Right cardiac atrium (tissue), 5 donors: ENCODE results near the gene PSTPIP1. TPM values are rescaled to one million over a fixed set of nuclear protein-coding genes. Genes with fewer than 3 reads are reported as not detected.

Experiments
- ATAC-seq, 2 donors: fragments of 200-7000 bp; cut with Tn5 transposase; one replicate each; pipeline versions ENCODE4 v1.8.0 to v1.9.1; 2020; ENCODE audit warnings: moderate library complexity in 2 of 2, mild to moderate bottlenecking in 1 of 2
- DNase-seq, 3 donors: peaks; one replicate each; pipeline ENCODE4 v3.0.0-alpha.2; 2020
- H3K27ac ChIP-seq: one replicate; pipeline ENCODE4 v1.5.1; 2013; ENCODE audit warnings: mild to moderate bottlenecking, low read length, control low read depth, moderate library complexity
- H3K27me3 ChIP-seq: one replicate; pipeline ENCODE4 v1.6.1; 2013; ENCODE audit not compliant: control insufficient read depth, insufficient read depth
- H3K4me1 ChIP-seq: one replicate; pipeline ENCODE4 v1.6.1; 2013; ENCODE audit warnings: low read length; ENCODE audit not compliant: control insufficient read depth, insufficient read depth
- H3K4me3 ChIP-seq: one replicate; pipeline ENCODE4 v1.5.1; 2013; ENCODE audit warnings: low read length, control low read depth
- H3K9me3 ChIP-seq: one replicate; pipeline ENCODE4 v1.6.1; 2013; ENCODE audit warnings: low read length; ENCODE audit not compliant: control insufficient read depth
- WGBS: extraction: QIAGEN DNeasy Blood & Tissue Kit; methylation state at CpG from one replicate; pipeline ENCODE4 v1.1.7; 2013; 5-methylcytosine and 5-hydroxymethylcytosine counted together
- intact Hi-C, 4 donors: fragments of 100-400 bp; cut with DNase I; formaldehyde crosslinking; loops; one replicate each; pipeline versions ENCODE4 v1.11.0 to v1.14.0; 2022 to 2023
- polyA plus RNA-seq: library from polyadenylated mRNA; stranded (reverse); fragments of 200-250 nt; gene quantifications from one replicate; pipeline ENCODE4 v1.2.3, GENCODE V29; 2013
- total RNA-seq, 4 donors: library from RNA; stranded (reverse); fragmentation: NEBNext Ultra II Directional; extraction: Animal tissue kit (Norgen Biotek cat#: 25700); gene quantifications; one replicate each; pipeline ENCODE4 v1.2.1, GENCODE V29; 2021
- donor health status: healthy with polysubstance abuse.
- donor health status: DM: no; HTN: yes; CAD: no.
- donor health status: DM: no; HTN: no; CAD: no.
- donor health status: DM: no; HTN: yes; CAD: no; lungs with severe emphysema.
- donor health status: DM: yes; HTN: yes; CAD: no.

The PSTPIP1 gene
- total and polyA plus RNA-seq, 5 donors = 1.9 to 6.0 (median 5.0) TPM

DNA sequence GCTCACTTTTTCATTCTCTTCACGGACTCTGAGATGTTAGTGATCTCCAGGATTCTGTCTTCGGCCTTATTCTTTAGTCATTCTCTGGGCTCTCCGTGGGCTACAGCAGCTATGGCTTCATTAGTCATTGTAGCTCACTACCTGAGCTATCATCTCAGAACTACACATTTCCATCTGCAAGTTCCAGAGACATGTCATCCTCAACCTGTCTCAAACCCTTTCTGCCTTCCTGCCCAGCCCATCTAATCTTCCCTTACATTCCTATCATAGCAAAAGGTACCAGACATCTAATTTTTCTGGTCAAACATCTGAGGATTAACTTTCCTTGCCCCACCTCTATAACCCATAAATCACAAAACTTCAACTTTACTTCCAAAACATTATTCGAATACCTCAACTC, 62.8 kb downstream of the PSTPIP1 start:
- H3K4me3 ChIP-seq = no peak overlapping the region
- H3K27me3 ChIP-seq = no peaks in the 10 kb centered on the region
- H3K9me3 ChIP-seq = no peaks in the 10 kb centered on the region
- H3K4me1 ChIP-seq = peaks cover 13% of the 10 kb centered on the region
- no peak for ATAC-seq
- 92% methylated on average over 4 of the region's 4 CpGs for WGBS
- H3K27ac ChIP-seq = no peak overlapping the region
- intact Hi-C loops = no loop called here
- no peak for DNase-seq

DNA sequence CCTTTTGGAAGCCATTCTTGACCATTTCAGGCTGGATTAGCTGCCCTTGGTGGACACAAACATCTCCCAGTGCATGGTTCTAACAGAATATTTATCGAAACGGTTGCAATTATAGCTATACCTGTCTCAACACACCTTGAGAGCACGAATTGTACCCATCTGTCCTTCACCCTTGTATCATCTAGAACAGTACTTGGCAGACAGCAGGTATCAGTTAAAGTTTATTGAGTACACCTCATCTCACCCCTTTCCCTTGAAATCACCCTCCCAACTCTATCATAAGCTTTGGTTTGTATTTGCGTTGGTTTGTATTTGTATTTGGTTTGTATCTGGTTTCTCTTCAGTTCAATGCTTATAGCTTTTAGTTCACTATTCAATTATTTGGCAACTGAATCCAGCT, 63.5 kb downstream of the PSTPIP1 start:
- H3K4me1 ChIP-seq = peaks cover 13% of the 10 kb centered on the region
- ATAC-seq = no peak
- no peaks in the 10 kb centered on the region for H3K9me3 ChIP-seq
- intact Hi-C loops = no loop called here
- no peak for DNase-seq
- 93% methylated on average over 4 of the region's 4 CpGs for WGBS
- no peak overlapping the region for H3K27ac ChIP-seq
- H3K27me3 ChIP-seq = no peaks in the 10 kb centered on the region
- no peak overlapping the region for H3K4me3 ChIP-seq

DNA sequence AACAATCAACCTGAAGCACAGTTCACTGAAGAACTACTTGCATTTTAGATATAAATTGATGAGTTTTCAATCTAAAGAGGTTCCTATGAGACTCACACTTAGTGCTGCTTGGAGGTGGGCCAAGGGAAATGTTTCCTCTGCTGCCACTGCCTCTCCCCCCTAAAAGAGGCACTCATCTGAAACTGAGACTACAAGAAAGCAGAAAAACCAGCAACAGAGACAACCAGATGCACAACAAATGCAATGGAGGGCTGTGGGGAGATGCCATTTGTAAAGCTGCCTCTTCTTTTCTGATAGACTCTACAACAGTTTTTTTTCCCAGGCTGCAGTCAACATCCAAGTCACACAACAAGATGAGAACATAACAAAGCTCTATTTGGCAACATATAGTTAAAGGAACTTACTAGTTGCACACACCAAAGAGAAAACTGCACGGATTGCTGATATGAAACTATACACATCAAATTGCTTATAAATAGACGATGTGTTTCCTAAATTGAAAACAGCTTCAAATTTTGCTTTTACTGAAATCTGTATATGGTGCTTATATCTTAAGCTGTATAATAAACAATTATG, 64.9 kb downstream of the PSTPIP1 start:
- no peak overlapping the region for H3K27ac ChIP-seq
- no peak for DNase-seq
- H3K9me3 ChIP-seq = no peaks in the 10 kb centered on the region
- ATAC-seq = no peak
- H3K27me3 ChIP-seq = no peaks in the 10 kb centered on the region
- 4% methylated on average over 2 of the region's 2 CpGs for WGBS
- intact Hi-C loops = no loop called here
- peaks cover 11% of the 10 kb centered on the region for H3K4me1 ChIP-seq
- no peak overlapping the region for H3K4me3 ChIP-seq

DNA sequence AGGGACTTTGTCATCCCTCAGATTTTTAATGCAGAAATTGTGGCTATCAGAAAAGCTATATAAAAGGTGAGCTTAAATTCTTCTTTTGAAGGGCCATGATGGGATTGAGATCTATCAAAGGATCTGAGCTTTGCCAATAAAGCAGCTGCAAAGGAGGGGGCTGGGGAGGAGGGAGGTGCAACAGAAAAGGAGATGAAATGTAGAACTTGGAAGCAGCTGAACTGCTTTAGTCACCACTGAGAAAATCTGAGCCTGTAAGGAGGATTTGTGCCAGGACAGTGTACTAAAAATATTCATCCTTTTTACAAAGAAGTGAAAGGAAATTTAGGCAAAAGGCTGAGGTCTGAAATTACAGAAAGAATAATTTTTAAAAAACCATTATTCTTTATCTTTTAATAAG, 65.6 kb downstream of the PSTPIP1 start:
- H3K27ac ChIP-seq = no peak overlapping the region
- no peaks in the 10 kb centered on the region for H3K27me3 ChIP-seq
- H3K4me1 ChIP-seq = peaks cover 11% of the 10 kb centered on the region
- DNase-seq (peak in 2 of 3 donors; percentile 53 to 57), ATAC-seq (peak; percentile 82 to 86)
- intact Hi-C loops = no loop called here
- H3K4me3 ChIP-seq = no peak overlapping the region
- H3K9me3 ChIP-seq = no peaks in the 10 kb centered on the region

DNA sequence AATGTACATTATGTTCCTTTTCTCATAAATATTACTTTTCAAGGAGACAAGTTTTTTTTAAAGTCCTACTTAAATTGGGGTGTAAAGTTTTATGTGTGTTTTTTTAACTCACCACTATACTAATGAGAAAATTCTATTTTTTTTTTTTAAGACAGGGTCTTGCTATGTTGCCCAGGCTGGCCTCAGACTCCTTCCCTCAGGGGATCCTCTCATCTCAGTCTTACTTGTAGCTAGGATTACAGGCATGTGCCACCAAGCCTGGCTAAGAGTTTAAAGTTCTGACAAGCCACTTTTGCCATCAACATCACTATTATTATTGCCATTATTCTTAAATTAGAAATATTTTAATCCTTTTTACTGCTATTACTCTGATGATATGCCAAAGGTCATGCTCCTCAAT, 68.3 kb downstream of the PSTPIP1 start:
- intact Hi-C loops = no loop called here
- no peaks in the 10 kb centered on the region for H3K27me3 ChIP-seq
- H3K27ac ChIP-seq = no peak overlapping the region
- no peaks in the 10 kb centered on the region for H3K9me3 ChIP-seq
- ATAC-seq (no peak), DNase-seq (no peak)
- H3K4me1 ChIP-seq = peaks cover 6% of the 10 kb centered on the region
- H3K4me3 ChIP-seq = no peak overlapping the region

- ATAC-seq = no peak
- H3K27me3 ChIP-seq = no peaks in the 10 kb centered on the region
- H3K4me3 ChIP-seq = no peak overlapping the region
- DNase-seq = no peak
- peaks cover 6% of the 10 kb centered on the region for H3K4me1 ChIP-seq
- WGBS = 87% methylated on average over 2 of the region's 2 CpGs
- intact Hi-C loops = no loop called here
- H3K9me3 ChIP-seq = no peaks in the 10 kb centered on the region
- H3K27ac ChIP-seq = no peak overlapping the region
Measured at GRCh38 chr15:77064063-77064462, 69.1 kb downstream of the PSTPIP1 start.

GRCh38 chr15:77064539-77065308, 69.8 kb downstream of the PSTPIP1 start:
- H3K4me3 ChIP-seq = no peak overlapping the region
- H3K9me3 ChIP-seq = no peaks in the 10 kb centered on the region
- no peaks in the 10 kb centered on the region for H3K27me3 ChIP-seq
- no peak overlapping the region for H3K27ac ChIP-seq
- intact Hi-C loops = no loop called here
- DNase-seq (no peak), ATAC-seq (no peak)
- peaks cover 10% of the 10 kb centered on the region for H3K4me1 ChIP-seq
- WGBS = 69% methylated on average over 6 of the region's 6 CpGs

- Histone ChIP-seq H3K4me1 (peaks cover 4% of the 10 kb centered on the region), H3K9me3 (no peaks in the 10 kb centered on the region), H3K27ac (no peak overlapping the region), H3K4me3 (no peak overlapping the region), H3K27me3 (no peaks in the 10 kb centered on the region)
- intact Hi-C loops = no loop called here
- no peak for DNase-seq
- whole genome bisulfite sequencing = 70% methylated on average over 3 of the region's 3 CpGs
- no peak for ATAC-seq
Measured at GRCh38 chr15:77066971-77067690, 72.2 kb downstream of the PSTPIP1 start.

- 57% methylated on average over 3 of the region's 3 CpGs for WGBS
- intact Hi-C loops = no loop called here
- ATAC-seq (no peak), DNase-seq (no peak)
- peaks cover 4% of the 10 kb centered on the region for H3K4me1 ChIP-seq
- no peak overlapping the region for H3K4me3 ChIP-seq
- H3K9me3 ChIP-seq = no peaks in the 10 kb centered on the region
- no peak overlapping the region for H3K27ac ChIP-seq
- H3K27me3 ChIP-seq = no peaks in the 10 kb centered on the region
Measured at GRCh38 chr15:77067691-77068367, 72.9 kb downstream of the PSTPIP1 start.

- peaks cover 4% of the 10 kb centered on the region for H3K4me1 ChIP-seq
- H3K27me3 ChIP-seq = no peaks in the 10 kb centered on the region
- no peak overlapping the region for H3K4me3 ChIP-seq
- no peak for ATAC-seq
- DNase-seq = no peak
- intact Hi-C loops = no loop called here
- H3K9me3 ChIP-seq = no peaks in the 10 kb centered on the region
- no peak overlapping the region for H3K27ac ChIP-seq
- 94% methylated on average over 7 of the region's 7 CpGs for WGBS
Measured at GRCh38 chr15:77068633-77069032, 73.7 kb downstream of the PSTPIP1 start.
